HuH-7.5 (cell line): ENCODE data around the gene SORCS2.

Experiments used
- DNase-seq: peaks from one replicate; pipeline ENCODE4 v3.0.0; 2011; ENCODE audit warnings: low spot score

SORCS2 gene

DNA sequence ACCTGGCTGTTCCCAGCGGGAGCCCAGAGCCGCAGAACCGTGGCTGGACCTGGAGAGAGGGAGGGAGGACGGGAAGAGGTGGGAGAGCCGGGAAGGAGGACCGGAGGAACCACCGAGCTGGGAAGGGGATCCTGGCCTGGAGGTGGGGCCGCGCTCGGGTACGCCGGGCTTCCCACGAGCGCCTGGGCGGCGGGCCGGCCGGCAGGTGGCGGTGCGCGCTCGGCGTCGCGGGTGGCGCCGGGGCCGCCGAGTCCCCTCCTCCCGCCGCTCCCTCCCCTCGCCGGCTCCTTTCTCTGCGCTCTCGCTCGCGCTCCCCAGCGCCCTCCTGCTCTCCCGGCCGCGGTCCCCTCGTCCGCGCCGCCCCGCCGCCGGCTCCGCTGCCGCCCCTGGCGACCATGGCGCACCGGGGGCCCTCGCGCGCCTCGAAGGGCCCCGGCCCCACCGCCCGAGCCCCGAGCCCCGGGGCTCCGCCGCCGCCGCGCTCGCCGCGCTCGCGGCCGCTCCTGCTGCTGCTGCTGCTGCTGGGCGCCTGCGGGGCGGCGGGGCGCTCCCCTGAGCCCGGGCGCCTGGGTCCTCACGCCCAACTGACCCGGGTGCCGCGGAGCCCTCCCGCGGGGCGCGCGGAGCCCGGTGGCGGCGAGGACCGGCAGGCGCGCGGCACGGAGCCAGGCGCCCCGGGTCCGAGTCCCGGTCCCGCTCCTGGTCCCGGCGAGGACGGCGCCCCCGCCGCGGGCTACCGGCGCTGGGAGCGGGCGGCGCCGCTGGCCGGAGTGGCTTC, at the start of gene SORCS2:
Gene SORCS2, plus strand, starts transcription at position 287 of the 778 bp plus-strand sequence.
- DNase-seq: peak; percentile 85

DNA sequence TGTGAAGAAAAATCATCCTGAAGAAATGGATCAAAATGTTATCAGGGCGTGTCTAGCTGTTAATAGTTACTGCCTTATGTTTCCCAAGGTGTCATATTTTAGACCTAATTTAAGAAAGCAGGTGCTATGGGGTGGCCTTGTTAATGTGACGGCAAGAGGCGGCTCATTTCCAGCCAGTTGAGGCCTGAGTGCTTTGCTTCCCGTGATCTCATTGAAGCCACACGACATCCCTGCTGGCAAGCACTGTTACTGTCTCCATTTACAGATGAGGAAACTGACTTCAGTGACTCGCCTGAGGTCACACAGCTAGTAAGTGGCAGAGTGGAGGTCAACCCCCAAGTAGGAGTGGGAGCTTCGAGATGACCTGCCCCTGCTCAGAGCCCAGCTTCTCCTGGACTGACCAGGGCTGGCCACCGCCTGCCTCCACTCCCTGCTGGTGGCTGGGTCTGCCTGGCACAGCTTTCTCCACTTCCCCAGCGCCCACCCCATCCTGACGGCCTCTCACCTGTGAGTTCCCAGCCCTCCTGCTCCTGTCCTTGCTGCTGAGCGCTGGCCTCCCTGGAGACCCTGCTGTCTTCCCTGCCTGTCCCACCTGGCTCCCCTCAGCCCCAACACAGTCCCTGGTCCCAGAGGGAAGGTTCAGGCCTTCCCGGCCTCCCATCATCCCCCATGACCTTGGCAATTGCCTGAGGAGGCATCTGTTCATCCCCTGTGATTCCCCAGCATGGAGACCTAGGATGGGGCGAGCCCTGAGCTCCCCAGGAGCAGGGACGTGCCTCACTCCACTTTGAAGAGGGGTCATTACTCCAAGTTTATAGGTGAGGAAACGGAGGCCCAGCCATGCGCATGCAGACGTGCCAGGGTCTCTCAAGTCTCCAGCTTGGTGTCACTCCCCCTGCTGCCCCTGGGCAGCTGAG, 47.7 kb upstream of the SORCS2 start:
- no peak for DNase-seq

DNA sequence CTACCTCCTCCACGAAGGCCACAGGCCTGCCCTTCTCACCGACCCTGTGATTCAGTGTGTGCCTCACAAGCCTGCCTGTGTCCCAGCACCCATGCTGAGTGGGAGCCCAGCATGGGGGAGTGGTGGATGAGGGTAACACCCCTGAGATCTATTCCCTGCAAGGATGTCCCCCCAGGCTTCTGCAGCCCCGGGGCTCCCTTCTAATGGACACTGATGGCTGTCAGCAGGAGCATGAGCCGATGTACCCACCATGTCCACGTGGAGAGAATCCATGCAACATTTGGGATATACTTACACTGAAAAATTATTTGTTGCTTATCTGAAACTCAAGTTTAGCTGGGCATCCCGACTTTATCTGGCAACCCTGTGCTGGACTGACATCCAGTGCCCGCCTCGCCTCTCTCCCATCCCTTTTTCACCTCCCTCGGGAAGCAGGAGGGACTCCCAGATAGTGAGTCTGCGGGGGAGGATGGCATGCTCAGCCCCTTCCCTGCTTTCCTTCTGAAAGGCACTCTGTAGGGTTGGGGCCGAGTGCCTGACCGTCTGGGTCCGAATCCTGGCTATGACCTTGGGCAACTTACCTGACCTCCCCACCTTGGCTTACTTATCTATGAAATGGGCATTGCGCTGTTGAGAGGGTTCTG, 46.9 kb upstream of the SORCS2 start:
- DNase-seq: no peak

DNA sequence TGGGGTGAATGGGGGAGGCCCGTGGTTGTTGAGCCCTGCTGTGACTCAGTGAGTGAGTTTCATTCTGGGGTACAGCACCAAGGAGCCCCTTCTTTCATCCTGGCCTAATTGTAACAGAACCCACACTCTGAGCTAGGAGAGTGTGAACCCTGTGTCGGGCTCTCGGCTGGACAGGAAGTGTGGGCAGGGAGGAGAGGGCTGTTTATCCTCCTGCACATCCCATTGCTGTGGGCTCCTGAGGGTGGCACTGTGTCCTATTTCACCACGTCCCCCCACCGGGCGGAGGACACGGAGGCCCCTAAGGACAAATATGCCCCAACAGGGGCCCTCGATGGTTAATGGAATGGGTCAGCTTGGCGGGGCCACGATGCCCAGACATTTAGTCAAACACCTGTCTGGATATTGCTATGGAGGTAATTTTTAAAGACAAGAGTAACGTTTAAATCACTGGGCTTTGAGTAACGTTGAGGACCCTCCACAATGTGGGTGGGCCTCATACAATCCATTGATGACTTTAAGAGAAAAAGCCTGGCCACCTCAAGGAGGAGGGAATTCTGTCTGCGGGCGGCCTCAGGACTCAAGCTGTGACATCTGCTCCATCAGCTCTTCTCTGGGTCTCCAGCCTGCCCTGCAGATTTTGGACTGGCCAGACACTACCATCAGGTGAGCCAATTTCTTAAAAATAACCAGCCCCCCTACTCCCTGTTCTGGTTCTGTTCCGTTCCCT, 46.1 kb upstream of the SORCS2 start:
- no peak for DNase-seq

DNA sequence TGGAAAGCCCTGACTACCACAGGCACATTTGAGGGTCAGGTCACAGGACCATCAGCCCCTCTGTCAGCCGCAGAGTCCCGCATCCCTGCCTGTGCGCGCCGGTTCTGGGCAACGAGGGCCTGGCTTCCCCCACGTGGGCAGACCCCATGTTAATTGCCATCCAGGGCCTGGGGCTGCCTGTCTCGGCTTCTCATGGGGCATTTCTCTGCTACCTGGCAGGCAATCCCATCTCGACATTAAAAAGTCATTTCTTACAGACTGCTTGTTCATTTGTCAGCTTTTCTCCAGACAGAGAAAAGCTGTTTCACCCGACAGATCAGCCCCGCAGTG, 45.6 kb upstream of the SORCS2 start:
- no peak for DNase-seq

DNA sequence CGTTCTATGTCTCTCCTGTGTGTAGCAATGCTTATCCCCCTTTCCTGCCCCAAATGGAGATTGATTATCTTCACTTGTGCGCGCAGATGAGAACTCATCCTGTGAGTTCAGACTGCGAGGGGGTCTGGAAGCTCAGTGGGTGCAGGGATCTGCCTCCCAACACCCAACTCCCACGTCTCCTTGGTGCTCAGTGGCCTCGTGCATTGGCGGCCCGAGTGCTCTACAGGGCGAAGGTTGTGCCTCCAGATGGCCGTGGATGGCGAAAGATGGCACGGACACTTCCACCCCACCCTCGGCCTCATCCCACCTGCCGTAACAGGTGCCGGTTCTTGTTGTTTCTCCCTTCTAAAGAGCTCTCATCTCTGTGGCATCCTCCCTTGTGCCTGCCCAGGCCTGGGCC, 45.1 kb upstream of the SORCS2 start:
- no peak for DNase-seq

DNA sequence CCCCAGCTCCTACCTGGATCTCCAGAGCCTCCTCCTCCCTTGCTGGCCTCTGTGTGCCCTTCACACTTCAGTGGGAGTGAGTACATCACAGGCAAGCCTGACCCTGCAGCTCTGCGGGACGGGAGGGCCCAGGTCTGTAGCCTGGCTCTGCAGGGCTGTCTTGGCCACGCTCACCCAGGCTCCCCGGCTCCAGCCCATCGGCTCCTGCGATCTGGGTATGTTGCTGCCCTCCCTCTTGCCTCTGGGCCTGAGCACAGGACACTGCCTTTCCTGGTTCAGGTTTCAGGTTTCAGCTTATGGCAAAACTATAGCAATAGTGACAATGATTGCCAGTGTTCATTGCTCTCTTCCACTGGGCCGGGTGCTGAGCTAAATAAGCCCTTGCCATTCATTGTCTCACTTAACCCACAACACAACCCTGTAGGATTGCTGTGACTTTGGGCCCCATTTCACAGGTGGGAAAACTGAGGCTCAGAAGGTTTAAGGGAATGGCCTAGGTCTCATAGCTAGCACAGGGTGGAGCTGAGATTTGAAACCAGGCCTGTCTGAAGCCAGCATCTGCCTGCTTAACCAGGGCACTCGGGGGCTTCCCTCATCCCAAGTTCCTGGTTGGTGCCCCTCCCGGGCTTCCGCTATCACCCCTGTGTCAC, 44.6 kb upstream of the SORCS2 start:
- DNase-seq: no peak

DNA sequence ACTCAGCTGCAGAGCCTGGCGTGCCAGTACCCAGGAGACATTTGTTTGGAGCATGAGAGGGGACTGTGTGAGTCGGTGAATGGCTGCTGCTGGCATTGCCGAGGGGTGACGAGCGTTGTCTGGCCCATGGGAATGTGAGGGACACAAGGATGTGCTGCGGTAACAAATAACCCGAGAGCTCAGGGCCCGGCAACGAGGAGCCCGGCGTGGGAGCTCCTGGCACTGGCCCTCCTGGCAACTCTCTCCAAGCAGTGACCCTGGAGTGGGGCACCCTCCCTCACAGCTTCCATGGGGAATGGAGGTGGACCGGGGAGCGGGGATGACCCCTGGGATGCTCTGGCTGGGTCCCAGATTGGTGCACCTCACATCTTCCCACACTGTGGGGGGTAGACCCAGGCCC, 44.0 kb upstream of the SORCS2 start:
- DNase-seq: no peak

DNA sequence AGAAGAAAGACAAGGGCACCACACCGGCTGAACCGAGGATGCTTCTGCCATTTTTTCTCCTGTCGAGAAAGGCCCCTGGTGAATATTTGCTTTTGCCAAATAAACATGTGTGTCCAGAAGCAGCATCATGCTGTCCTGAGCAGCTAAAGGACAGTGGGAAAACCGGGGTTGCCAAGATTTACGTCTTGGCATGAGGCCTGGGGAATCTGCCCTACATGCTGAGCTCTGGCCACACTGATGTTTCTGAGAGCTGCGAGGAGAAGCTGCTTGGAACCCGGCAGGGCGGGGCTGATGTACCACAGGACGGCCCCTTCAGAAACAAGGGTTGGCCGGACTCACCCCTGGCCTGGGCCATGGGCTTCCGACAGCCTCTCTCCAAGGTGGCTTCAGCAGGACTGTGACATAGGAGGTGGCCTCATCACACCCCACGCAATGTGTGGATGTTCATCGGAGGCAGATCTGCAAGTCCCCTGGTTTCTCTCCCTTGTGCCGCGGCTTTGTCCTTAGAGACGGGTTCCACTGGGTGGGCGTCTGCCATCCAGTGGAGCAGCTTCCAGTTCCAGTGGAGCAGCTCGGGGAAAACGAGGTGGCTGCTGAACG, 42.2 kb upstream of the SORCS2 start:
- no peak for DNase-seq

DNA sequence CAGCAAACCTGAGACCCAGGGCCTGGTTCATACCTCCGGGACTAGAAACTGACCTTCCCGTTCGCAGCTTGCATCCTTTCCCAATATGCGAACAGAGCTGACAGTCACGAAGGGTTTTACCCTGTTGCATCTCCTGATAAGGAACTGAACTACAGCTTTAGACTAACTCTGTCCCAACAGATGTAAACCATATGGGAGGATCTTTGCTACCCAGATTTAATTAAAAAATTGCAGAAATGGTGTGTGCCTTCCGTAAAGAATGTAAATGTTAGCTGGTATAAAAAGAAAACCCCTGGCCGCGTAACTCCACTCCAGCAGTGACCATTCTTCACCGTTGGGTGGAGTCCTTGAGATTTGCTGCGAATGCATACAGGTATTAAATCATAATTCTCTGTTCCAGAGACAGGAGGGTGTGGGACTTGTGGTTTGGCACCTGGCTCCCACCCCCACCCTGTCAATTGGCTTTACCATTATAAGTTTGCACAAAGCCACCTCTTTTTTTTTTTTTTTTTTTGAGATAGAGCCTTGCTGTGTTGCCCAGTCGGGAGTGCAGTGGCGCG, 40.6 kb upstream of the SORCS2 start:
- no peak for DNase-seq

DNA sequence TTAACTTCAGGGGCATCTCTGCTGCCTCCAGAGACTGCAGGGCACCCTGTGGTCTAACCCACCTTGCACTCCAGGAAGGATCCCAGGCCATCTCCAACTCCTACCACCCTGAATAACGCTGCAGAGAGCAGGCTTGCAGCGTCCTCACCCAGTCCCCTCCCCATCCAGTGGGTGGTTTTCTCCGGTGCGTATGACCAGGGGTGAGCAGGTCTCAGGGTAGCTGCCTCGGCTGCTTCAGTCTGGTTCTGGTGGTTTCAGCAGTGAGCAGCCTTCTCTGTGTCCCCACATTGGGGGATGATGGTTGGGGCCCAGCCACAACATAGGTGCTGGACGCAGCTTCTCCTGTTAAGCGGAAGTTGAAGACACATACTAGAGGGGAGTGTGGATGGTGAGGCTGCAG, 38.6 kb upstream of the SORCS2 start:
- no peak for DNase-seq

DNA sequence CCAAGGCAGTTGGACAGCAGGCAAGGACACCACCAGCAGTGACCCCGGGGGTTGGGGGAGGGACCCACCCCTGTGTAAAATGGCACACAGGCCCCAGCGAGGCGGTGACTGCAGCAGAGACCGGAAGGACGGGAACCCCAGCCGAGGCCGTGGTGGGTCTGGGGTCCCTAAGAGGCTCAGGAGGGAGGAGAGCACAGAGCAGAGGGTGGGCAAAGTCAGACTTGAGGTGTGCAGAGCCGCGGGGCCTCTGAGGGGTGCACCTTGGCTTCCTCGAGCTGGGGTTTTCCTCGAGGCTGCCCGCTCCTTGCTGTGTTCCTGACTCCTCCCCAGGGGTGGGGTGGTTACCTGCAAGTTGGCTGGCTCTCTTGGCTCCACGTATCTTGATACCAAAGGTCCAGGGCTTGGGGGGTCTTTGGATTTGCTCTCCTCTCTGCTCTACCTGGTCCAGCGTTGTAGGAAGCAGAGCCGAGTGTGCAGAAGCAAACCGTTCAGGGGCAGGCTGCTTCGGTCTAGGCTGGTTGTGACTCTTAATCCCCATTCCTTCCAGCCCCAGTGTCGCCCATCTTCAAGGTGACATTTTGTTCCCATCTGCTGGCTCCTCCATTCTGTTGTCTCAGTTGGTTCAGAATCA, 37.9 kb upstream of the SORCS2 start:
- no peak for DNase-seq

DNA sequence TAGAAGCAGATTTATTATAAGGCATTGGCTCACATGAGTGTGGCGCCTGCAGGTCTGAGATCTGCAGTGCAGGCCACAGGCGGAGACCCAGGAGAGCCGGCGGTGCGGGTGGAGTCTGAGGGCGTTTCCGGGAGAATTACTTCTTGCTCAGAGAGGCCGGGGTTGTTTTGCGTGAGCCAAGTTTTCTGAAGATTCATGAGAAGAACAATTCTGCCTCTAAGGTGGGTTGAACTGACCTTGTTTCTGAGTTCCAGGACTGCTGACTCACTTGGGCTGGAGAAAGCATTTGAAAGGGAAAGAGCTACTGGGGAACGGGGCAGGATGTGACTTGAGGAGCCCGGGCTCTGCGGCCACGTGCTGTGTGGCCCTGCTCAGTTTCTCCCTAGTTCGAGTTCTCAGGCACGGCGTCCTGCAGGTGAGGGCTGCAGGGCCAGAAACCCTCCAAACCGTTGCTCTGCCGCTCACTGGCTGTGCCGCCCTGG, 36.7 kb upstream of the SORCS2 start:
- DNase-seq: no peak

DNA sequence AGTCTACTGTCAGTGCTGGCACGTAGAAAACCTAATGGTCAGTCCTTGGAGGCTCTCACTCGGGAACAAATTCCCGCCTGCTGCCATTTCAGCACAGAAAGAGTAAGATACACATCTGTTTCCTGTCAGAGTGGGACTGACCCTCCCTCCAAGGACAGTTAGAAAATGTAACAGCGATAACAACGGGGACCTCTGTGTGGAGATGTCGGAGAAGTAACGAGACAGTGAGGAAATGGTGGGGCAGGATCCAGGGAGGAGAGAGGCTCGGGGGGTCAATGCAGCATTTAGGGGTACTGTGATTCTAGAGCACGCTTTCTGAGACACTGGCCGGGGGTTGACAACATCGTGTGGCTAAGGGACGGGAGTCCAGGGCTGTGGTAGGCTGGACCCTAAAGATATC, 36.0 kb upstream of the SORCS2 start:
- DNase-seq: no peak

DNA sequence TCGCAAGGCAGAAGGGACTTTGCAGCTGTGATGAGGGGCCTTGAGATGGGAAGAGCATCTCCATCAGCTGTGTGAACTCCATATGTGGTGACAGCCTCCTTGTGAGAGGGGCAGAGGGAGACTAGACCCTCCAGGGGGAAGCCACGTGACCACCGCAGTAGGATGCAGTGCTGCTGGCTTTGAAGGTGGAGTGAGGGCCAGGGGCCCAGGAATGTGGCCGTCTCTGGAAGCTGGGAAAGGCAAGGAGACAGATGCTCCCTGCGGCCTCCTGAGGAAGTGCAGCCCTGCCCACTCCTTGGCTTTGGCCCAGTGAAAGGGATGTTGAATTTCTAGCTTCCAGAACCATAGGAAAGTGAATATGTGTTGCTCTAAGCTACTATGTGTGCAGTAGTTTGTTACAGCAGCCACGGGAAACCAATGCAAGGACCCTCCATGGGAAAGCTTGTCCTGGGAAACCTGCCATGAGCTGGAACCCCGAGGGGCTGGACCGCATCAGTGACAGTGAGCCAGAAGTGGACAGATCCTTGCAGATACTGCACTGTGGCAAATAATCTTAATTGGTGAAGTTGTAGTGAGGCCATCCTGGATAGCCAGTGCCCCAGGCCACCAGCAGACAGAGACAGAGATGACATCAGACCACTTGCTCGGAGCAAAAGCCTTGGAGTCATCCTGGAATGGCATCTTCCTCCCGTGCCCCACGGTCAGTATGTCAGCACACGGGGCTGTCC, 35.4 kb upstream of the SORCS2 start:
- DNase-seq: no peak

DNA sequence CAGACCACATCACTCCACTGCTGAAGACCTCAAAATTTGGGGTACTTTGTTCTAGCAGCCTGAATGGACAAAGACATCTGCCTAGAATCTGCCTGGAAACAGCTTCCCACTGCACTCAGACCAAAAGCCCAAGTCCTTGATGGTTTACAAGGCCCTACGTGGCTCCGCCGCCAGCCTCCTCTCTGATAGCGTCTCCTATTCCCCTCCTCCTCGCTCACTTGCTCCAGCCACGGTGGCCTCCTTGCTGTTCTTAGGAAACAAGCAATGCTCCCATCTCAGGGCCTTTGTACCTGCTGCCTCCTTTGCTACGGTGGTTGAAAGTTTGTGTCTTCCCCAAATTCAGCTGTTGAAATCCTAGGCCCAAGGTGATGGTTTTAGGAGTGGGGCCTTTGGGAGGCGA, 34.7 kb upstream of the SORCS2 start:
- no peak for DNase-seq

DNA sequence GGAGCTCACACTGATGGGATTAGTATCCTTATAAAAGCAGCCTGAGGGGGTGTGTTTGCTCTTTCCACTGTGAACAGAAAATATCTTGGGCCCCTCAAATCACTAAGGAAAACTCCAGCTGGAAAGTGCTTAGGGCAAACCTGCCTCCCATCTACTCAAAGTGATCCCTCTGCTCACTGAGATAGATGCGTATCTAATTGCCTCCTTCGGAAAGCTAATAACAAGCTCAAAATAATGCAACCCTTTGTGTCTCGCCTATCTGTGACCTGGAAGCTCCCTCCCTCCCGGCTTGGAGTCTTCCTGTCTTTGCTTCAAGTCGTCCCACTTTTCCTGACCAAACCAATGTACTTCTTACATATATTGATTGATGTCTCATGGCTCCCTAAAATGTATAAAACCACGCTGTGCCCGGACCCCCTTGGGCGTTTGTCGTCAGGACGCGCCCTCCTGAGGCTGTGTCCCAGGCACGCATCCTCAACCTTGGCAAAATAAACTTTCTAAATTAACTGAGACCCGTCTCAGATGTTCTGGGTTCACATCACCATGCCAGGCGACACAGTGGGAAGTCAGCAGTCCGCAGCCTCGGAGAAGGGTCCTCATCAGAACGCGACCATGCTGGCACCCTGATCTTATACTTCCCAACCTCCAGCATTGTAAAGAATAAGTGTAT, 34.1 kb upstream of the SORCS2 start:
- no peak for DNase-seq

DNA sequence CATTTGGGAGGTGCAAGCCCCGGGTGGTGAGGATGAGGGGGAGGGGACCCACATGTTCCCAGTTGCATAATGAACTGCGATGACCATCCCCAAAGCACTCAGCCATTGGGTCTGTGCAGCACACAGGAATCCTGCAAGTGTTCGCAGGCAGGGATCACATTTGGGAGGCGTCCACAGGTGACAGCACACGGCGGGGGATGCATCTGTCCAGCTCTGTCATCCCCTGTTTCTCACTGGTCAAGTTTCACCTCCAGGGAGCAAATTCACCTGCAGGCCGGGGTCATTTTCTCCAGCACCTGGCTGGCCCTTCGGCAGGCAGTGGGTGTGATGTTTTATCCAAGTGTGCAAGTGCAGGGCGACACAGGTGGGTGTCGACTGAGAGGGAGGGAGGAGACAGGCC, 33.3 kb upstream of the SORCS2 start:
- no peak for DNase-seq

DNA sequence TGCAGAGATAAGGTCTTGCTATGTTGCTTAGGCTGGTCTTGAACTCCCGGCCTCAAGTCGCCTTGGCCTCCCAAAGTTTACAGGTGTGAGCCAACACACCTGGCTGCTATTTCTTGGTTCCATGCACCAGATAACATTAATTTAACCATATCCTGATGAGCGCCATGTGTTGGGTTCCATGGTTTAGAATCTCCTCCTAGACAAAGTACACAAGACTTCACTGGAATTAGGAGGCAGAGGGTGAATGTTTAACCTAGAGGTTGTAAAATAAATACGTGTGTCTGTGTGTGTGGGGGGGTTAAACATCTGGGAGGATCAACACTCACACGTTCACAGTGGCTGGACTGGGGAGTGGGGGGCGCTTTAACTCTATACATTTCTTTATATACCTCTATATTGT, 32.4 kb upstream of the SORCS2 start:
- peak; percentile 69 for DNase-seq
